CD4-positive, alpha-beta memory T cell (primary cell): ENCODE results near the gene TRAPPC11. TPM values are rescaled to one million over a fixed set of nuclear protein-coding genes. Genes with fewer than 3 reads are reported as not detected.

Experiments
- CTCF ChIA-PET: fragments of 350-600 bp; sonication (Branson Sonifier 250); formaldehyde crosslinking; loops from one replicate; lab custom pipeline; 2021; ENCODE audit warnings: inconsistent platforms; ENCODE audit not compliant: partially characterized antibody; lab: Charles Lee
- POLR2A ChIA-PET: fragments of 350-600 bp; sonication (Branson Sonifier 250); formaldehyde crosslinking; loops from one replicate; lab custom pipeline; 2021; ENCODE audit not compliant: partially characterized antibody; lab: Charles Lee
- DNase-seq, 5 donors: peaks; one replicate each; pipeline versions ENCODE4 v3.0.0 to v3.0.0-alpha.2; 2020 to 2022; ENCODE audit warnings: mixed read lengths in 1 of 5
- H3K27ac ChIP-seq: one replicate; pipeline ENCODE4 v1.7.0; 2013; ENCODE audit warnings: low read depth, low read length
- H3K27me3 ChIP-seq: 2 replicates; pipeline ENCODE4 v1.7.0; 2013; ENCODE audit warnings: mild to moderate bottlenecking, low read length, moderate library complexity; ENCODE audit not compliant: insufficient read depth
- H3K36me3 ChIP-seq: 2 replicates; pipeline ENCODE4 v1.7.0; 2013; ENCODE audit warnings: mild to moderate bottlenecking, low read length, moderate library complexity; ENCODE audit not compliant: insufficient read depth
- H3K4me1 ChIP-seq: 2 replicates; pipeline ENCODE4 v1.7.0; 2013; ENCODE audit warnings: mild to moderate bottlenecking, low read length, moderate library complexity; ENCODE audit not compliant: insufficient read depth
- H3K4me3 ChIP-seq, 2 donors: one replicate each; pipeline ENCODE4 v1.7.0; 2013; ENCODE audit warnings: low read length in 2 of 2, mild to moderate bottlenecking in 1 of 2
- H3K9me3 ChIP-seq, 2 donors: one replicate each; pipeline ENCODE4 v1.7.0; 2013; ENCODE audit warnings: low read length in 2 of 2, control low read depth in 1 of 2; ENCODE audit not compliant: control insufficient read depth in 1 of 2
- H3K27ac Mint-ChIP-seq, 7 donors: one replicate each; pipeline ENCODE4 v1.8.0; 2020 to 2021; ENCODE audit warnings: mixed read lengths in 7 of 7, mild to moderate bottlenecking in 6 of 7, inconsistent platforms in 3 of 7, moderate library complexity in 3 of 7
- H3K27me3 Mint-ChIP-seq, 2 donors: one replicate each; pipeline ENCODE4 v1.8.0; 2020 to 2021; ENCODE audit warnings: mixed read lengths in 2 of 2
- H3K36me3 Mint-ChIP-seq, 2 donors: one replicate each; pipeline ENCODE4 v1.8.0; 2020 to 2021; ENCODE audit warnings: mixed read lengths in 2 of 2, inconsistent platforms in 1 of 2, mild to moderate bottlenecking in 1 of 2
- H3K4me1 Mint-ChIP-seq, 4 donors: one replicate each; pipeline ENCODE4 v1.8.0; 2020 to 2021; ENCODE audit warnings: mixed read lengths in 4 of 4, mild to moderate bottlenecking in 1 of 4
- H3K4me3 Mint-ChIP-seq, 8 donors: one replicate each; pipeline ENCODE4 v1.8.0; 2020 to 2021; ENCODE audit warnings: mixed read lengths in 8 of 8, mild to moderate bottlenecking in 7 of 8, moderate library complexity in 6 of 8, inconsistent platforms in 3 of 8
- H3K9me3 Mint-ChIP-seq, 8 donors: one replicate each; pipeline ENCODE4 v1.8.0; 2020 to 2021; ENCODE audit warnings: mixed read lengths in 8 of 8, mild to moderate bottlenecking in 5 of 8, inconsistent platforms in 3 of 8, moderate library complexity in 1 of 8
- intact Hi-C: fragments of 100-400 bp; cut with micrococcal nuclease; formaldehyde crosslinking; loops from one replicate; pipeline ENCODE4 v1.15.1; 2023
- polyA plus RNA-seq, 2 donors: library from polyadenylated mRNA; unstranded; fragments of 300-500 nt; fragmentation: Illumina TruSeq; gene quantifications; one replicate each; pipeline ENCODE4 v1.2.3, GENCODE V29; 2021
- total RNA-seq, 2 experiments: library from RNA; stranded (reverse); gene quantifications; one replicate each; pipeline ENCODE4 v1.2.3, GENCODE V29; 2021

The TRAPPC11 gene
- total and polyA plus RNA-seq, 4 experiments from 2014 or later = 22.7 to 51.0 (median 33.2) TPM

DNA sequence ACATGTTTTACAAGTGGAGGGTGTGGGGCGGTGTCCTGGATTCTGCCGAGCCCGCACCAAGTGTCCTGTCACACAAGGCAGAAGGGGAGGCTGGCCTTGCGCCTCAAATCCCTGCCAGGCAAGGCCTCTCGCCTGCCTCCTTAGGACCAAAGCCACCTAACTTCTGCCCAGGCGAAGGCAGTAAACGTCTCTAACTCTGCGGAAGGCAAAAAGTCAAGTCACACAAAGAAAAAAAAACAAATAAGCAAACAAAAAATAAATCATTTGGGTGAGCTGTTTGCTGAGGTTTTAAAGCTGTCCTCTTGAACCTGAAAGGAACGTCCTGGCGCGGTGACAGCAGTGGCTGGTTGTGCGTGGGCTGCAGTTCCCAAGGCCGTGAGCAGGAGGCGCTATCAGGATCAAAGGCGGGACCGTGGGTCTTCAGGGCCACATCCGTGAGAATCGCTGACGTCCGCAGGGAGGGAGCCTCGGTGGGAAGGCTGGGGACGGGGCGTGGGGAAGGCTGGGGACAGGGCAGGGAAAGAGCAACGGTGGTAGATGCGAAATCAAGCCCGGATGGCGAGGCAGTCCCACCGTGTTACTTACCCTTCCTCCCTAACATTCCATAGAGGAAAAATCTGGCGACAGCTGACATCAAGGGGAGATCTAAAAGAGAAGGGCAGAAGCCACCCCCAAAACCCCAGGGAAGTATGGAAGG is 99.1 kb downstream of the TRAPPC11 start:
- Histone ChIP-seq H3K9me3 (no peaks in the 10 kb centered on the region), H3K27me3 (no peaks in the 10 kb centered on the region), H3K36me3 (no peaks in the 10 kb centered on the region), H3K27ac (no peak overlapping the region), H3K4me1 (no peaks in the 10 kb centered on the region), H3K4me3 (no peak overlapping the region)
- no peak overlapping the region for H3K27ac Mint-ChIP-seq
- ChIA-PET CTCF (no interaction called here), POLR2A (no interaction called here)
- intact Hi-C loops = no loop called here
- H3K36me3 Mint-ChIP-seq = no peaks in the 10 kb centered on the region
- peaks cover 9 to 12% of the 10 kb centered on the region in 2 donors for H3K27me3 Mint-ChIP-seq
- DNase-seq = no peak
- H3K4me3 Mint-ChIP-seq = no peak overlapping the region
- H3K4me1 Mint-ChIP-seq = no peaks in the 10 kb centered on the region
- H3K9me3 Mint-ChIP-seq = no peaks in the 10 kb centered on the region

DNA sequence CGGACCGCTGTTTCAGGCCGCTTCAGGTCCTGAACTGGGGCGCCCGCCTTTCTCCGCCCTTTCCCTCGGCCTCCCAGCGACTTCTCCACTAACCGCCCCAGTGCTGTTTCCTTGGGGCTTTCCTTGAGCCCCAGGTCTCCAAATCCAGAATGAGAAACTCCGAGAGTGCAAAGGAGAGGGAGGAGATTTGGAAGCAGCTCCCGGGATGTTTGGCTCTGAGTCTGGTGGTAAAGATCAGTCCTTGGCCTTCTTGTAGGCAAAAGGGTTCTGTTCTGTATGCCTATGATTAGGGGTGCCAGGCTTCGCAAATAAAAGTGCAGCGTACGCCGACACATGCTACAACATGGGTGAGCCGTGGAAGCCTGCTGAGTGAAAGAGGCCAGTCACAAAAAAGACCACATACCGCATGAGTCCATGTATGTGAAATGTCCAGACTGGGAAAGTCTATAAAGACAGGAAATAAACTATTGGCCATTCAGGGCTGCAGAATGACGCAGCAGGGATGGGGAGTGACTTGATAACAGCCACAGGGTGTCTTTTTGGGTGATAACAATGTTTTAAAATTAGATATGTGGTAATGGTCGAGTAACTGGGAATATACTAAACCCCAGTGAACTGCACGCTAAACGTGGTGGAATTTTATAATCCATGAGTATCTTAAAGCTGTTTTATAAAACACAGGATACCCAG is 99.8 kb downstream of the TRAPPC11 start:
- intact Hi-C loops = no loop called here

DNA sequence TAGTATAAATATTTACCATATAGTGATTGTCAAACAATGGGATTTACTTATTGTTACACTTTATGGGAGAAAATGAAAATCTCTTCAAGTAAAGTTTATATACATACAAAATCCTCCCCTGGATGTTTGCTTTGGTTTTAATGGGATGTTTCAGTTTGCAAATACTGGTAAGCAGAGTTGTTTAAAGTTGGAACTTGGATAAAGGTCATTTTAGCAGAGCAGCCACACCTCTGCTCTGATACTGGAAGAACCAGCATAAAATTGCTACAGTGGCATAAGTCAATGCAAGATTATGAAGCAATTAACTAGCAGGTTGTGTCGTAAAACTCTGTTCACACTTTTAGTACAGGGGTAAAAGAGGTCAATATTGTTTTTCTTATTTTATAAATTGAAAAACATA is 101.2 kb downstream of the TRAPPC11 start:
- no peaks in the 10 kb centered on the region for H3K4me1 ChIP-seq
- Mint-ChIP-seq H3K4me1 (no peaks in the 10 kb centered on the region), H3K9me3 (no peaks in the 10 kb centered on the region), H3K27ac (no peak overlapping the region), H3K4me3 (no peak overlapping the region), H3K36me3 (no peaks in the 10 kb centered on the region), H3K27me3 (peaks cover 7 to 14% of the 10 kb centered on the region in 2 donors)
- POLR2A ChIA-PET = no interaction called here
- H3K4me3 ChIP-seq = no peak overlapping the region
- no peak overlapping the region for H3K27ac ChIP-seq
- H3K27me3 ChIP-seq = no peaks in the 10 kb centered on the region
- no peaks in the 10 kb centered on the region for H3K9me3 ChIP-seq
- DNase-seq = no peak
- CTCF ChIA-PET = no interaction called here
- no peaks in the 10 kb centered on the region for H3K36me3 ChIP-seq
- intact Hi-C loops = no loop called here

More for the DNA sequence above, 99.8 kb downstream of the TRAPPC11 start:
- no peak overlapping the region for H3K27ac ChIP-seq
- H3K27me3 ChIP-seq = no peaks in the 10 kb centered on the region
- Mint-ChIP-seq H3K4me1 (no peaks in the 10 kb centered on the region), H3K27me3 (peaks cover 9 to 12% of the 10 kb centered on the region in 2 donors), H3K27ac (no peak overlapping the region), H3K9me3 (no peaks in the 10 kb centered on the region), H3K4me3 (no peak overlapping the region), H3K36me3 (no peaks in the 10 kb centered on the region)
- ChIA-PET CTCF (interaction anchor here (0.7 kb wide), 1 partner anchor 9 kb away, joined by 3 read pairs; no protein-coding TSS in a partner anchor), POLR2A (no interaction called here)
- no peaks in the 10 kb centered on the region for H3K9me3 ChIP-seq
- H3K4me1 ChIP-seq = no peaks in the 10 kb centered on the region
- no peak for DNase-seq
- no peak overlapping the region for H3K4me3 ChIP-seq
- no peaks in the 10 kb centered on the region for H3K36me3 ChIP-seq

Other genes starting within 250 kb of the TRAPPC11 start
- gene CDKN2AIP, start 214.7 kb upstream of the TRAPPC11 start, total RNA-seq = 10 to 100 TPM; 48.3 to 51.1 TPM
- gene CDKN2AIP, start 214.7 kb upstream of the TRAPPC11 start, polyA plus RNA-seq = 10 to 100 TPM; 18.9 to 40.7 TPM
- gene ING2, start 154.2 kb upstream of the TRAPPC11 start, total RNA-seq = 1 to 10 TPM; 8.9 to 9.2 TPM
- 10 to 100 TPM; 14.5 to 18.6 TPM for gene ING2, start 154.2 kb upstream of the TRAPPC11 start, polyA plus RNA-seq
- 10 to 100 TPM; 12.0 to 13.8 TPM for gene RWDD4, start 108 bp upstream of the TRAPPC11 start, total RNA-seq
- 10 to 100 TPM; 18.0 to 19.8 TPM for gene RWDD4, start 108 bp upstream of the TRAPPC11 start, polyA plus RNA-seq
- not detected for gene STOX2, start 246.0 kb downstream of the TRAPPC11 start, total RNA-seq
- gene STOX2, start 246.0 kb downstream of the TRAPPC11 start, polyA plus RNA-seq = not detected